Retinal pigment epithelial cell (primary cell): Measurements from ENCODE around the gene CPEB2.

ENCODE experiments used
- DNase-seq: peaks from one replicate; pipeline ENCODE4 v3.0.0-alpha.2; 2010; ENCODE audit warnings: low read depth
- H3K4me3 ChIP-seq: 2 replicates; pipeline ENCODE4 v1.5.1; 2011; ENCODE audit warnings: mild to moderate bottlenecking, low read length, control low read depth, moderate library complexity
- TF ChIP-seq, protein P1 (sequence below): conservative IDR thresholded peaks from 2 replicates; pipeline ENCODE4 v1.5.1; 2011; ENCODE audit warnings: low read depth, low read length, control low read depth, inconsistent platforms

Gene CPEB2

DNA sequence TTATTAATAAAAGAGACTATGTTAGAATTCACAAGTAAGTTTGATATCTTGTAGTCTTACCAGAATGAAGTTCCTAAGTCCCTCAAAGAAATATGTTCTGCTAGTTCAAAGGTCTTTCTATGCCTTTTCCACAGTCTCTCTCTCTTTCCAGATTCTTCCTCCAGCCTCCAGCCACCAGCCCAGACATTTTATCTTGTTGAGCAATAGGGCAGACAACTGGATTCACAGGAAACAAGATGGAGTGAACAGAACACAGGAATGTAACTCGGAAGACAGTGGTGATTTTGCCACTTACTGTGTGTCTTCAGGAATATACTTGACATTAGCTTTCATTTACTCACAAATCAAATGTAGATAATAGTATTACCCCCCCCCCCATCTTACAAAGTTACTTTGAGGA is 17.1 kb upstream of the CPEB2 start:
- DNase-seq = no peak
- H3K4me3 ChIP-seq = no peak overlapping the region
- TF ChIP-seq, protein P1, sequence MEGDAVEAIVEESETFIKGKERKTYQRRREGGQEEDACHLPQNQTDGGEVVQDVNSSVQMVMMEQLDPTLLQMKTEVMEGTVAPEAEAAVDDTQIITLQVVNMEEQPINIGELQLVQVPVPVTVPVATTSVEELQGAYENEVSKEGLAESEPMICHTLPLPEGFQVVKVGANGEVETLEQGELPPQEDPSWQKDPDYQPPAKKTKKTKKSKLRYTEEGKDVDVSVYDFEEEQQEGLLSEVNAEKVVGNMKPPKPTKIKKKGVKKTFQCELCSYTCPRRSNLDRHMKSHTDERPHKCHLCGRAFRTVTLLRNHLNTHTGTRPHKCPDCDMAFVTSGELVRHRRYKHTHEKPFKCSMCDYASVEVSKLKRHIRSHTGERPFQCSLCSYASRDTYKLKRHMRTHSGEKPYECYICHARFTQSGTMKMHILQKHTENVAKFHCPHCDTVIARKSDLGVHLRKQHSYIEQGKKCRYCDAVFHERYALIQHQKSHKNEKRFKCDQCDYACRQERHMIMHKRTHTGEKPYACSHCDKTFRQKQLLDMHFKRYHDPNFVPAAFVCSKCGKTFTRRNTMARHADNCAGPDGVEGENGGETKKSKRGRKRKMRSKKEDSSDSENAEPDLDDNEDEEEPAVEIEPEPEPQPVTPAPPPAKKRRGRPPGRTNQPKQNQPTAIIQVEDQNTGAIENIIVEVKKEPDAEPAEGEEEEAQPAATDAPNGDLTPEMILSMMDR = no peak

DNA sequence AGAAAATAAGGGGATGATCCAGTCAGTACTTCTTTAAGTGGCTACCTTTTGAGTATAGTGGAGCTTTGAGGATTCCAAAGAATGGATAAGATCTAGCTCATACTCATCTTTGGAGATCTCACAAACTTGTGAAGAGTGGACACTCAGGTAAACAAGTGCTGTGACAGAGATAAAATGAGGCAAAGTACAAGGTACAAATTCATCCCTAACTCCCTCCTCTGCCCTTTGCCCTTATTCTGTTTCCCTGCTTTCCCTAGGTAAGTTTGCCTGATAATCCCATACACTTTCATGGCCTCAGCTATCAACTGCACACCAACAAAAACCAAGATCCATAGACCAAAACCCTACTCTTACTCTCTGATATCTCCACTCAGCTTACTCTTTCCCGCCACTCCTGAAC is 16.4 kb upstream of the CPEB2 start:
- no peak overlapping the region for H3K4me3 ChIP-seq
- no peak for DNase-seq
- TF ChIP-seq, protein P1 = no peak

DNA sequence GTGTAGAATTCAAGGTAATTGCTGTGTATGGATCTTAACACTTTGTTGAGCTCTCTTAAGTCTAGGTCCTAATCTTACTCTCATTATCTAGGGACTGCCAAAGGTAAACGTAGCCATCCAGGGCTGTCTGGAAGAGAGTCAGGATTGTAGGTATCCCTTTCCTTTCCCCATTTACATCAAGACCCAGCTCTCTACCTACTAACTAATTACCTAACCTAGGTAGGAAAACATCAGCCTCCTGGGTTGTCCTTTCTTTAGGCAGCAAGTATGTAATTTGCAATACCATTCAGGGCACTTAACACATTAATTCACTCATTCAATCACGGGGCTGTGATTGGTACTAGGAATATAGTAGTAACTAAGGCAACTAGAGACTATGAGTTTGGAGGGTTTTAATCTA is 15.2 kb upstream of the CPEB2 start:
- TF ChIP-seq, protein P1 = no peak
- no peak overlapping the region for H3K4me3 ChIP-seq
- DNase-seq = no peak

DNA sequence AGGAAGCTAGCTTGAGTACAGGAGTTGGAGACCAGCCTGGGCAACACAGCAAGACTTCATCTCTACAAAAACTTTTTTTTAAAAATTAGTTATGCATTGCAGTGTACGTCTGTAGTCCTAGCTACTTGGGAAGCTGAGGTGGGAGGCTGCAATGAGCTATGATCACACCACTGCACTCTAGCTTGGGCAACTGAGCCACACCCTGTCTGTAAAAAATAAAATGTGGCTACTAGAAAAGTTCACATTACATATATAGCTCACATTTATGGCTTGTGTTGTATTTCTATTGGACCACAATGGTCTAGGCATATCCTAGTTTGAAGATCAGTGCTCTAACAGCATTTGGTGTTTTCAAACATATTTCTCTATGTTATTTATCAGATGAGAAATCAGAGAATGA is 11.8 kb upstream of the CPEB2 start:
- H3K4me3 ChIP-seq = no peak overlapping the region
- no peak for DNase-seq
- TF ChIP-seq, protein P1 = no peak

DNA sequence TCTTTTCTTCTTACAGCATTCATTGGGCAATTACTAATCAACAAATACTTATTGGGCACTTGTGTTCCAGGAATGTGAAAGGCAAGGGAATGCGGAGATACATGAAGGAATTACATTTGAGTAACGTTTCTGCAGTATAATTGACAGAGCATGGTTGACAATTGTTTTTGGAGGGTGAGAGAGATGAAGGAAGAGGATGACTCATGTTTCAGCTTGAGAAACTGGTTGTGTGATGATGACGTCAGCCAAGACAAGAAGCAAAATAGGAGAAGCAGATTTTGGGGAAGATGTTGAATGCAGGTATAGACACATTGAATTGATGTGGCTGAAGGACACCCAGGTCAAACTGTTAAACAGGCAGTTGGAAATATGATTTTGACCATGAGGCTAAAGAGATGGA is 8.0 kb upstream of the CPEB2 start:
- no peak for DNase-seq
- no peak overlapping the region for H3K4me3 ChIP-seq
- TF ChIP-seq, protein P1 = no peak

DNA sequence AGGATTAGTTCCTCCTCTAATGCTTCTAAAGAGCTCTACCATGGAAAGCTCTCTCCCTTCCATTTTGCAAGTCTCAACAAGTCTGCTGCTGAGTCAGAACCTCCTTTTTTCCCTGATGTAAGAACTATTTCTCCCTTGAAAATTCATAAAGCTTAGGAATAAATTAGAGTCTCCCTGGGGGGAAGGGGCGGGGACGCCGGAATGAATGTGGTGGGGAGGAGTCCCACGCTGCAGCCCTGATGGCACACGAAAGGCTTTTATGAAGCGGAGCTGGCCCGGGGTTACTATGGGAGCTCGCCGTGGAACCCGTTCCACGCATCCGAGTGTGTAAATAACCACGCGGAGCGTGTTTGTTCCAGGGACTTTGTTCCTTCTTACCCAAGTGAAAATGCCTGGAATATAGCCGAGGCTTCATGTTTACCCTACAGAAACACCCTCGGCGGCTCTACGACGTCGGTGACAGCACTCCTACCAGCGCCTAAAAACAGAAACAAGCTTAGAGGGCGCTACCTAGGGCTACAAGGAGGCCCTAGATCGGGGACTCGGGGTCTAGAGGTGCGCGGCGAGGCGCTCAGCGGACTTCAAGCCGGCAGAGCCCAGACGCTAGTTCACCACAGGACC is 923 bp upstream of the CPEB2 start:
- TF ChIP-seq, protein P1 = peak; percentile 24
- peak overlapping the region; percentile 83 for H3K4me3 ChIP-seq
- DNase-seq = peak; percentile 87

DNA sequence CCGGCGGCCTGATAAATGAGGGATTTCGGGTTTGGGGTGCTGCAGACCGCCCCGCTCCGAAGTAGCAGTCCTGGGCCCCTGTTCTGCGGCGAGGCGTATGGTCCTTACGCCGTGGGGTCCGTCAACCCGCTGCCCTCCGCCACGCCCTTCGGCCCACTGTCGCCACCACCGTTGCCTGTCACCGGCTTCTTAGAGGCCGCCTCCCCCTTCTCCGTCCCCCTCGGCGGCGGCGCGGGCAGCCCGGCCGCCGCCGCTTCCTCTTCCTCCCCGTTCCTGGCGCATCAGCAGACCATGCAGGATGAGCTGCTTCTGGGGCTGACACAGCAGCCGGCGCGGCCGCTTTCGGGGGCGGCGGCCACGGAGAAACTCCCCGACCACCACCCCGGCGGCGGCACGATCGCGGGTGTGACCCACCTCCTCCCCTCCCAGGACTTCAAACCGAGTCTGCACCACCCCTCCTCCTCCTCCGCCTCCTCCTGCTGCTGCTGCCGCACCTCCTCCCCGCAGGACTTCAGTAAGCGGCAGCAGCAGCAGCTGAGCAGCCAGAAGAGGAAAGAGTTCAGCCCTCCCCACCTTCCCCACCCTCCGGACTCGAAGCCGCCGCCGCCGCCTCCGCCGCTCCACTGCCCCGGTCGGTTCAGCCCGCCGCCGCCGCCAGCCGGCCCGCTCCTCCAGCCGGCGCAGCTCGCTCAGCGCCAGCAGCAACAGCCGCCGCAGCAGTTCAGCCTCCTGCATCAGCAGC is 549 bp downstream of the CPEB2 start:
- peak overlapping the region; percentile 83 for H3K4me3 ChIP-seq
- peak; percentile 56 for DNase-seq
- TF ChIP-seq, protein P1 = no peak
